CD4-positive, CD25-positive, alpha-beta regulatory T cell (primary cell): Measurements from ENCODE around the gene DDB1. TPM values are rescaled to one million over a fixed set of nuclear protein-coding genes. Genes with fewer than 3 reads are reported as not detected.

Experiments used
- ATAC-seq, 2 donors: fragments of 150-1000 bp; cut with Tn5 transposase; one replicate each; pipeline ENCODE4 v1.10.0; 2021; ENCODE audit warnings: low read depth in 2 of 2, moderate number of reproducible peaks in 2 of 2, moderate library complexity in 1 of 2
- DNase-seq, 3 donors: peaks; one replicate each; pipeline versions ENCODE4 v3.0.0 to v3.0.0-alpha.2; 2012 to 2022; ENCODE audit warnings: mixed read lengths in 1 of 3
- H3K27ac ChIP-seq: one replicate; pipeline ENCODE4 v1.7.0; 2013; ENCODE audit warnings: mild to moderate bottlenecking, low read length; ENCODE audit not compliant: insufficient read depth, poor library complexity, severe bottlenecking
- H3K27me3 ChIP-seq: one replicate; pipeline ENCODE4 v1.7.0; 2013; ENCODE audit warnings: low read length; ENCODE audit not compliant: control insufficient read depth, insufficient read depth
- H3K36me3 ChIP-seq: one replicate; pipeline ENCODE4 v1.7.0; 2013; ENCODE audit warnings: mild to moderate bottlenecking, low read length, moderate library complexity; ENCODE audit not compliant: control insufficient read depth, insufficient read depth
- H3K4me1 ChIP-seq: 2 replicates; pipeline ENCODE4 v1.7.0; 2013; ENCODE audit warnings: mild to moderate bottlenecking, low read length; ENCODE audit not compliant: insufficient read depth, control insufficient read depth, poor library complexity, severe bottlenecking
- H3K4me3 ChIP-seq: one replicate; pipeline ENCODE4 v1.7.0; 2013; ENCODE audit warnings: low read depth, mild to moderate bottlenecking, low read length, moderate library complexity
- H3K9me3 ChIP-seq, 2 experiments: 1 replicate in 1 of 2; 2 replicates in 1 of 2; pipeline ENCODE4 v1.7.0; 2013; ENCODE audit warnings: low read length in 2 of 2, mild to moderate bottlenecking in 1 of 2, moderate library complexity in 1 of 2; ENCODE audit not compliant: control insufficient read depth in 2 of 2
- H3K27ac Mint-ChIP-seq, 3 donors: one replicate each; pipeline ENCODE4 v1.8.0; 2020 to 2022; ENCODE audit warnings: mild to moderate bottlenecking in 3 of 3, mixed read lengths in 3 of 3, moderate library complexity in 2 of 3
- H3K27me3 Mint-ChIP-seq: one replicate; pipeline ENCODE4 v1.8.0; 2022; ENCODE audit warnings: mild to moderate bottlenecking, mixed read lengths
- H3K36me3 Mint-ChIP-seq: one replicate; pipeline ENCODE4 v1.8.0; 2020; ENCODE audit warnings: mixed read lengths
- H3K4me1 Mint-ChIP-seq, 4 donors: one replicate each; pipeline ENCODE4 v1.8.0; 2020 to 2022; ENCODE audit warnings: mixed read lengths in 4 of 4, mild to moderate bottlenecking in 1 of 4
- H3K4me3 Mint-ChIP-seq, 4 donors: one replicate each; pipeline ENCODE4 v1.8.0; 2020 to 2022; ENCODE audit warnings: mild to moderate bottlenecking in 4 of 4, mixed read lengths in 4 of 4, moderate library complexity in 3 of 4
- H3K9me3 Mint-ChIP-seq, 7 donors: one replicate each; pipeline ENCODE4 v1.8.0; 2020 to 2022; ENCODE audit warnings: mixed read lengths in 7 of 7, mild to moderate bottlenecking in 3 of 7, moderate library complexity in 2 of 7
- polyA plus RNA-seq, 4 donors: library from polyadenylated mRNA; unstranded; fragments of 300-500 nt; fragmentation: Illumina TruSeq; gene quantifications; one replicate each; pipeline ENCODE4 v1.2.3, GENCODE V29; 2021
- total RNA-seq: library from RNA; stranded (reverse); gene quantifications from one replicate; pipeline ENCODE4 v1.2.3, GENCODE V29; 2022

The DDB1 gene
- total and polyA plus RNA-seq, 5 donors from 2014 or later: 117 to 158 (median 130) TPM

GRCh38 chr11:61331651-61332050 lies 1.3 kb downstream of the DDB1 start:
- Histone ChIP-seq H3K27me3 (no peaks in the 10 kb centered on the region), H3K27ac (peak overlapping the region; percentile 15), H3K4me3 (peak overlapping the region; percentile 85), H3K9me3 (no peaks in the 10 kb centered on the region), H3K36me3 (peaks cover 33% of the 10 kb centered on the region), H3K4me1 (peaks cover 32% of the 10 kb centered on the region)
- DNase-seq (no peak), ATAC-seq (no peak)
- H3K9me3 Mint-ChIP-seq: no peaks in the 10 kb centered on the region
- no peaks in the 10 kb centered on the region for H3K27me3 Mint-ChIP-seq
- peak overlapping the region; percentile 89 to 98 (median 96) for H3K4me3 Mint-ChIP-seq
- peak overlapping the region; percentile 45 to 98 (median 97) for H3K27ac Mint-ChIP-seq
- H3K36me3 Mint-ChIP-seq: peaks cover 25% of the 10 kb centered on the region
- peaks cover 33 to 78% (median 57%) of the 10 kb centered on the region in 4 donors for H3K4me1 Mint-ChIP-seq

- H3K27me3 Mint-ChIP-seq: no peaks in the 10 kb centered on the region
- DNase-seq (no peak), ATAC-seq (no peak)
- peaks cover 33 to 67% (median 52%) of the 10 kb centered on the region in 4 donors for H3K4me1 Mint-ChIP-seq
- H3K36me3 Mint-ChIP-seq: peaks cover 33% of the 10 kb centered on the region
- Histone ChIP-seq H3K27me3 (no peaks in the 10 kb centered on the region), H3K4me1 (peaks cover 28% of the 10 kb centered on the region), H3K27ac (no peak overlapping the region), H3K4me3 (no peak overlapping the region), H3K36me3 (peaks cover 51% of the 10 kb centered on the region), H3K9me3 (no peaks in the 10 kb centered on the region)
- no peaks in the 10 kb centered on the region for H3K9me3 Mint-ChIP-seq
- peak overlapping the region in 3 of 4 donors; percentile 22 to 64 (median 22) for H3K4me3 Mint-ChIP-seq
- peak overlapping the region in 1 of 3 donors; percentile 69 for H3K27ac Mint-ChIP-seq
Observed at GRCh38 chr11:61329871-61330270, 3.0 kb downstream of the DDB1 start.

DNA sequence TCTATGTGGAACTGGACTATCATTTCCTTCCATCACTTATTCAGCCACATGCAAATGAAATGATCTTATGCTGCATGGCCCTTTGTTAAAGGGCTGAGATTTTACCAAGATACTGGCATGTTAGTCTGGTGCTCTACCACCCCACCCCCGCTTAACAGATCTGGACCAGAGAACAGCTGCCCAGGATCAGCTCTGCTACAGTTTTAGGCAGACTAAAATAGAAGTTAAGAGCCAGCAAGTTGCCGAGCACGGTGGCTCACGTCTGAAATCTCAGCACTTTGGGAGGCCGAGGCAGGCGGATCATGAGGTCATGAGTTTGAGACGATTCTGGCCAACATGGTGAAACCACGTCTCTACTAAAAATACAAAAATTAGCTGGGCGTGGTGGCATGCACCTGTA lies 4.6 kb downstream of the DDB1 start:
- no peak overlapping the region for H3K27ac ChIP-seq
- Mint-ChIP-seq H3K36me3 (peaks cover 41% of the 10 kb centered on the region), H3K27me3 (no peaks in the 10 kb centered on the region), H3K27ac (peak overlapping the region in 1 of 3 donors; percentile 67), H3K9me3 (no peaks in the 10 kb centered on the region), H3K4me1 (peaks cover 33 to 56% (median 46%) of the 10 kb centered on the region in 4 donors), H3K4me3 (peak overlapping the region in 1 of 4 donors; percentile 27)
- H3K4me1 ChIP-seq: peaks cover 22% of the 10 kb centered on the region
- H3K36me3 ChIP-seq: peaks cover 65% of the 10 kb centered on the region
- no peaks in the 10 kb centered on the region for H3K27me3 ChIP-seq
- DNase-seq: no peak
- ATAC-seq: no peak
- no peak overlapping the region for H3K4me3 ChIP-seq
- no peaks in the 10 kb centered on the region for H3K9me3 ChIP-seq

DNA sequence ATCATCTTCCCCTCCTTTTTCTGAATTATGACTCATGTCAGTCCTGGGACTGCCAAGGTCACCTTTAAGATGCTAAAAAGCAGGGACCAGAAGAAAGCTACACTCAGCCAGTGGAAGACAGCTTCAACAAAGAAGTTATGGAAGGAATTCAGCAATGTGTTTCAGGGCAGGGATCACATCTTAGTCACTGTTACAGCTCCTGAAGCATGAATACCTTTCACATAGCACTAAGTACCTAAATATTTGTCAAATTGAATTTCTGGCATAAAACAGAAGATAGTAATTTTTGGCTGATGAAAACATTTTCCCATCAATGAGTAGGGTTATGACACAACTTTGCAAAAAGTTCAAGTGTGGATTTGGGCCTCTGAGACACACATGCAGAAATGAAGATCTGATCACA lies 5.2 kb downstream of the DDB1 start:
- Histone ChIP-seq H3K27me3 (no peaks in the 10 kb centered on the region), H3K4me1 (peaks cover 18% of the 10 kb centered on the region), H3K27ac (no peak overlapping the region), H3K36me3 (peaks cover 72% of the 10 kb centered on the region), H3K4me3 (no peak overlapping the region), H3K9me3 (no peaks in the 10 kb centered on the region)
- Mint-ChIP-seq H3K4me3 (no peak overlapping the region), H3K4me1 (peaks cover 33 to 51% (median 42%) of the 10 kb centered on the region in 4 donors), H3K27me3 (no peaks in the 10 kb centered on the region), H3K9me3 (no peaks in the 10 kb centered on the region), H3K27ac (peak overlapping the region in 2 of 3 donors; percentile 53 to 67), H3K36me3 (peaks cover 48% of the 10 kb centered on the region)
- DNase-seq (no peak), ATAC-seq (no peak)

DNA sequence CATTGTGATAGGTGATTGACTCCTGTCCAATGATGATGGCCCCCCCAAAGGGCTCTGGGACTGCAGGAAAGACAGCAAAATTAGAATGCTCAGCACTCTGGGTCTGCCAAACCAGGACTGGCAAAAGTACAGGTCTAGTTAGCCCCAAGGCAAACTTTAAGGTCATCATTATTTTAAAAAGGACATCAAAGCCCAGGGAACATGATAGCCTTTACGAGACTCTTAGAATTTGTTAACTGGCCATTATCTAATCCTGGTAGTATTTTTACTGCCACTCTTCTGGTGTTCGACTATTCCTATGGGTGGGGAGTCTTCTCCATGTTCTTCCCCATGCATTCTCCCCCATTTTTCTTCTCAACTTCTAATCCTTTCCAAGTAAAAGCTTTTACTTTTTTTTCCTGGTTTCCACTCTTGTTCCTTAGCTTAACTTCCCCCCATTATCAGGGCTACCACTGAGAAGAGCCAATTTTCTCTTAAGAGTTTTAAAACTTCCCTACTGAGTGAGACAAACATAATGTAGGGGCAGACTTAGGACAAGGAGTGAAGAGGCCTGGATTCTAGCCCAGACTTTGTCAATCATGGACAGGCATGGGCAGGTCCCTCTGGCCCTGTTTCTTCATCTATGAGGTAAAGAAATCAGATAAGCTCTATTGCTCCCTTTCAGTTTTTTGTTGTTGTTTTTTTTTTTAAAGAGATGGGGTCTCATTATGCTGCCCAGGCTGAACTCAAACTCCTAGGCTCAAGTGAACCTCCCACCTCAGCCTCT lies 7.1 kb downstream of the DDB1 start:
- DNase-seq (no peak), ATAC-seq (no peak)
- Histone ChIP-seq H3K27ac (no peak overlapping the region), H3K36me3 (peaks cover 90% of the 10 kb centered on the region), H3K27me3 (no peaks in the 10 kb centered on the region), H3K9me3 (no peaks in the 10 kb centered on the region), H3K4me1 (no peaks in the 10 kb centered on the region), H3K4me3 (no peak overlapping the region)
- Mint-ChIP-seq H3K27me3 (no peaks in the 10 kb centered on the region), H3K4me1 (peaks cover 22 to 33% (median 27%) of the 10 kb centered on the region in 4 donors), H3K36me3 (peaks cover 59% of the 10 kb centered on the region), H3K27ac (no peak overlapping the region), H3K9me3 (no peaks in the 10 kb centered on the region), H3K4me3 (no peak overlapping the region)

- DNase-seq (no peak), ATAC-seq (no peak)
- Mint-ChIP-seq H3K4me1 (no peaks in the 10 kb centered on the region), H3K4me3 (no peak overlapping the region), H3K27me3 (no peaks in the 10 kb centered on the region), H3K9me3 (no peaks in the 10 kb centered on the region), H3K36me3 (peaks cover 38% of the 10 kb centered on the region), H3K27ac (no peak overlapping the region)
- no peaks in the 10 kb centered on the region for H3K27me3 ChIP-seq
- H3K36me3 ChIP-seq: peaks cover 83% of the 10 kb centered on the region
- no peak overlapping the region for H3K4me3 ChIP-seq
- H3K27ac ChIP-seq: no peak overlapping the region
- no peaks in the 10 kb centered on the region for H3K9me3 ChIP-seq
- H3K4me1 ChIP-seq: no peaks in the 10 kb centered on the region
Observed at GRCh38 chr11:61315260-61315659, 17.6 kb downstream of the DDB1 start.

- Mint-ChIP-seq H3K36me3 (peaks cover 36% of the 10 kb centered on the region), H3K27me3 (no peaks in the 10 kb centered on the region), H3K4me1 (no peaks in the 10 kb centered on the region), H3K4me3 (no peak overlapping the region), H3K27ac (no peak overlapping the region), H3K9me3 (no peaks in the 10 kb centered on the region)
- Histone ChIP-seq H3K27me3 (no peaks in the 10 kb centered on the region), H3K4me1 (no peaks in the 10 kb centered on the region), H3K9me3 (no peaks in the 10 kb centered on the region), H3K27ac (no peak overlapping the region), H3K36me3 (peaks cover 96% of the 10 kb centered on the region), H3K4me3 (no peak overlapping the region)
- ATAC-seq: no peak
- DNase-seq: no peak
Observed at GRCh38 chr11:61310749-61311148, 22.2 kb downstream of the DDB1 start.

DNA sequence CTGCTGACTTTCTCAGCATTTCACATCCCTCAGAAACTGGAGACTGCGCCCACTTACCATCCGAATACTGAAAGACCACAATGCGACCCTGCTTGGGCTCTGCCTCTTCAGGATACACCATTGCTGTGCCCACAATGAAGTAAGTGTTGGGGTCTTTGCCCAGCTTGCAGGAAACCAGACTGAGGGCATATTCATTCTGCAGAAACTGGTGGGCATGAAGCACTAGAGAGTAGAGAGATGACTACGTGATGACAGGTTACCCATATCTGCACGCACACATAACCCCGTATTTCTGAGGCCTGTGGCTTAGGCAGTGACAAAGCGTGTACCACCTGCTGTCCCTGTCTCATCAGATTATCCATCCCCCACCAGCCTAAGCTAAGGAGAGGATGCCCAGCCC lies 23.2 kb downstream of the DDB1 start:
- Histone ChIP-seq H3K27ac (no peak overlapping the region), H3K4me3 (no peak overlapping the region), H3K36me3 (peaks cover 99% of the 10 kb centered on the region), H3K9me3 (no peaks in the 10 kb centered on the region), H3K4me1 (no peaks in the 10 kb centered on the region), H3K27me3 (no peaks in the 10 kb centered on the region)
- no peaks in the 10 kb centered on the region for H3K9me3 Mint-ChIP-seq
- ATAC-seq: no peak
- no peak overlapping the region for H3K27ac Mint-ChIP-seq
- no peaks in the 10 kb centered on the region for H3K27me3 Mint-ChIP-seq
- DNase-seq: no peak
- peaks cover 32% of the 10 kb centered on the region for H3K36me3 Mint-ChIP-seq
- H3K4me3 Mint-ChIP-seq: no peak overlapping the region
- no peaks in the 10 kb centered on the region for H3K4me1 Mint-ChIP-seq
